ENCODE results near the gene CCR6.

The CCR6 gene

GRCh38 chr6:167122041-167122826 is 662 bp upstream of the CCR6 start:
- no peak for DNase-seq

DNA sequence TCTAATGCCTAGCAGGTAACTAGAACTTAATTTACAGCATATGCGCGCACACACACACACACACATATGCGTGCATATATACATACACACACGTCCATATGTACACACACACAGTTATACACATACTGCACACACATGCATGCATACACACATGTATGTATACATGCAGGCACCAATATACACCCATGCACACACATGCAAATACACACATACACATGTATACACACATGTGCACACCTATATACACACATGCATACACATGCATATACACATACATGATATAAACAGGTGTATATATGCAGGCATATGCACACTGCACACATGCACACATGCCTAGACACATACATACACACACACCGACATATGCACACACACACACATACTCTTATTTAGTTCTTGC is 1.9 kb downstream of the CCR6 start:
- no peak for DNase-seq

DNA sequence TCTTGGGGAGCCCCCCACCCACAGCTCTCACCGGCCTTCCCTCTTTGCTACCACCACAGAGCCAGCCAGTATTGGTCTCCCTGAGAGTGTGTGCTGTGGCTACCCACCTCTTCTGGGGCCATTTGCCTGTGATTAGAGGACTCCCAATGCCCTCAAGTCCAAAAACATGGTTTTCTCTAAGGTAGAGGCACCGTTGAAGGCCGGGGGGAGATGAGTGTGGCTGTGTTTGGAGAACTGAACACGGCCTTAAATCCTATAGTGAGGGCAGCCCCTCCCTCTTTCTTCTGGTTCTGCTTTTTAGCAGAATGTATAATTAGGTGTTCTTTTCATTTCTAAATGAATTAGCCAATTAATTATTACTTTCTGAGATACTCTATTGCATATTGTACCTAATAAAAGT is 2.5 kb downstream of the CCR6 start:
- no peak for DNase-seq

GRCh38 chr6:167125855-167126349 is 3.0 kb downstream of the CCR6 start:
- no peak for DNase-seq

DNA sequence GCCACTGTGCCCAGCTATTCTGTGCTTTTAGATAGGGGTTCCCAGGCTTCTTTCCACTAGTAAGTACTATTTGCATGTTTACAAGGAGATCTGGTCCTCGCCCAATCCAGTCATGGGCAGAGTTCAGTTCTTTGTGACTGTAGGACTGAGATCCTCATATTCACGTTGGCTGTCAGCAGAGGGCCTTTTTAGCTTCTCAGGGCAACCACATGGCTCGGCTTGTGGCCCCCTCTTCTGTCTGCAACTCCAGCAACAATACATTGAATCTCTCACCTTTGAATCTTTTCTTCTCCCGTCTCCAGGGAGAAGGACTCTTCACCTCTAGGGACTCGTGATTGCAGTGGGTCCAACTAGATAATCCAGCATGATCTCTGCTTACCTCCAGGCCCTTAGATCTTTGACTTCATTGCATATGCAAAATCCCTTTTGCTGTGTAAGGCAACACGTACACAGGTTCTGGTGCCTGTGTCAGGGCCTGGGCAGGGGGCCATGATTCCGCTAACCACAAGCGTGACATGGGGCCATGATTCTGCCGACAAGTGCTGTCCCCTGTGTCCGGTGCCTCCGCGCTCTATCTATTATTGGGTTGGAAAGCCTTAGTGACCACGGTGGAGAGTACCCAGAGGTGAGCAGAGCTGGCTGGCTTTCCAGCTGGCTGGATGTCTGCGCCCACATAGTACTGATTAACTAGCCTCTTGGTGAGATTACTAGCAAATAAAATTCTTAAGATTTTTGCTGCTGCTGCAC is 5.1 kb downstream of the CCR6 start:
- no peak for DNase-seq

DNA sequence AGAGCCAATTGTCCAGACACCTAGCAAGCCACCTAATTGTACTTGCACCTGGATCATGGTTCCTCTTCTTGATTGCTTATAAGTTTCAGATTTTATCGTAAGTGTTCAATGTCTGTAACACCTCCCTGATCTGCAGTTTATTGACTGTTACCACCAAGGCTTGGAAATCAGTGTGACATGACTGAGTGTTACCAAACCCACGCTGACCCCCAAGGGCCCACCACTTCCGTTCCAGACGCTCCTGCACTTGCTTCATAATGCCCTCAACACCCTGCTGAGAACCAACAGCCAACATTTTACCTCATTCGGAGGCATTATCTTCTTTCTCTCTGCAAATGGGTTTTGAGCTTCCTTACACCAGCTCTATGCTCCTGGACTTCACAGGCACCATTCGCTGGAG is 6.3 kb downstream of the CCR6 start:
- DNase-seq: no peak

GRCh38 chr6:167129562-167129961 is 6.7 kb downstream of the CCR6 start:
- no peak for DNase-seq

- no peak for DNase-seq
These were observed 7.2 kb downstream of the CCR6 start for GRCh38 chr6:167130008-167130677.

DNA sequence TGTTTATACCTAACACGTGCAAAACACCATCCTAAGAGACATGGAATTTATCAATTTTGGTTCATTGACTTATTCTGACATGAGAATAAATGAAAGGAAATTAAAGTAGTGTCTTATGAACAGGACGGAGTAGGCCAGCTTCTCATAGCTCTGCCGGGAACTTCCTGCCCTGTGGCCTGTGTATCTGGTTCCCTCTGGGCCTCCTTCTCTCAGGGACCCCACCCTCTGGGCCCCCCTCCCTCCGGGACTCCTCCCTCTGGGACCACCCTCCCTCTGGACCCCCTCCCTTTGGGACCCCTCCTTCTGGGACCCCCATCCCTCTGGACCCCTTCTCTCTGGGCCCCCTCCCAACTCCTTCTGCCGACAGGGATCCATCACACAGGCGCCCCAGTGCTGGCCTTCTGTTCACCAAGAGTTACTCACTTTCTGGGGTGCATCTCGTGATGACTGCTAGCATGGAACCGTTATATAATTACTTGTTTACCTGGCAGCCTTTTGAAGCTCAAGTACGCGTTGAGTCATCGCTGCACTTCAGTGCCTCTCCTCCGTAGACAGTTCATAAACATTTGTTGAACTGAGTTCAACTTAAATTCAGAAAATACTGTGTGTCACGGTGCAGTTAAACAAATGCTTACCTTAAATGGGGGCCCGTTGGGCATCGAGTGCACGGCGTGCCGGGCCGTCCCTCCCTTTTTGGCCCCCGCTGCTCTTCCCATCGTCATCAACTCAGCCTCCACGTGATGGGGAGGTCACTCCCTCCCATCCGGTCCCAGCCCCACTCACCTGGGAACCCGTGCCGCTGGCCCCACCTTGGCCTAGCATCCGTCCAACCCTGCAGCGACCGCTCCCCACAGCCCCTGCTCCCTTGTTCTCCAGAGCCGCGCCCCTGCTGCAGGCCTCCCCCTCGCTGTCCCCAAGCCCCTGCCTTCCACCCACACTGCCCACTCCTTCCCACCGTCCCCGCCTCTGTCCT is 8.1 kb downstream of the CCR6 start:
- DNase-seq: no peak

DNA sequence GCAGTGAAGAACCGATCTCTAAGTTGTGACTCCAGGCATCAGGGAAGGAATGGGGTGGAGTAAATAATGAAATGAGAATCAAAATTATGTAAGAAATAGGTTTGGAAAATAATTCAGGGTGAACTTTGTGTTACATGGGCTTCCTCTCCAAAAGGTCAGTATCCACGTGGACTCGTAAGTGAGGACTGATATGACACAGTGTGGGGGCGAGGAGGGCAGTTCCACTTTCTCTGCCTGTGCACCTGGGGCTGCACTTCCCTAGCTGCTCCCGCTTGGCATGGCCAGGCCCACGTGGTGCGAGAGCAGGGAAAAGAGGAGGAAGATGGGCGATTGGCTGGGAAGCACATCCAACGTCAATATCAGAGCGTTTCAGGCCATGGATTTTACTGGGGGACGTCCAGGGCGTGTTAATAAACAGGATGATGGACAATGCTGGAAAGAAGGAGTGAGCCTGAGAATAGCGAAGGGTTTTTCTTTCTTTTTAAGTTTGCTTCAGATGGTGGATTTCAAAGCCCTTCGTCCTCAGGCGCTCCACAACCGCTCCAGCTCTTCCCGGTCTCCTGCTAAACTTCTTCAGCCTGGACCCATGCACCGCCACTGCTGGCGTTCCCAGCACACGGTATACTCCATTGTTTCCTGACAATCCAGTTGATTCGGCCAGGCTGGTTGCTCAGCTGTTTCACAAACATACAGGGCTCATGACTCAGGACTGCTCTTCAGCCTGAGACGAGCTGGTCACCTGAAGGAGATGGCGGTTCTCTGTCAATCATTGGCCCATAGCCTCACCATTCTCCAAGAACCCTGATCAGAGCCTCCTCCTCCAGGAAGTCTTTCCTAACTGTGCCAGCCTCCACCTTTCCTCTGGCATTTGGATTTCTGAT is 11.8 kb downstream of the CCR6 start:
- DNase-seq: no peak

DNA sequence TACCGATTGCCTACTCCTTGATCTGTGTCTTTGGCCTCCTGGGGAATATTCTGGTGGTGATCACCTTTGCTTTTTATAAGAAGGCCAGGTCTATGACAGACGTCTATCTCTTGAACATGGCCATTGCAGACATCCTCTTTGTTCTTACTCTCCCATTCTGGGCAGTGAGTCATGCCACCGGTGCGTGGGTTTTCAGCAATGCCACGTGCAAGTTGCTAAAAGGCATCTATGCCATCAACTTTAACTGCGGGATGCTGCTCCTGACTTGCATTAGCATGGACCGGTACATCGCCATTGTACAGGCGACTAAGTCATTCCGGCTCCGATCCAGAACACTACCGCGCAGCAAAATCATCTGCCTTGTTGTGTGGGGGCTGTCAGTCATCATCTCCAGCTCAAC is 13.5 kb downstream of the CCR6 start:
- no peak for DNase-seq

GRCh38 chr6:167137081-167137480 is 14.2 kb downstream of the CCR6 start:
- DNase-seq: no peak

- DNase-seq: no peak
These were observed 15.0 kb downstream of the CCR6 start for GRCh38 chr6:167137881-167138280.

DNA sequence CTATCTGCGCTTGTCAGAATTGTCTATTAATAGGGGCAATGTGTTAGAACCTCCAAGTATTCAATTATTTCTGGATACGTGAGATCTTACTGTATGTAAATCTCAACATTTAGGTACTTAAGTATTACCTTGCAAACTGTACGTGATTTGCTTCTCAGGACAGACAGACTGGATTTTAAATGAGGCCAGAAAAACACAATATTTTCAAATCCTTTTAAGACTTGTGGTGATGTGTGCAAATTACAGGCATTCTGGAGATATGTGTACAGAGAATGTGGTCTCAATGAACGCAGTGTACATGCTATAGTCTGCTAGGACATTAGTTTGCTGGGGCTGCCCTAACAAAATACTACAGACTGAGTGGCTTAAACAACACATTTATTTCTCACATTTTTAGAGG is 16.9 kb downstream of the CCR6 start:
- DNase-seq: no peak

- peak; percentile 27 for DNase-seq
These were observed 17.9 kb downstream of the CCR6 start for GRCh38 chr6:167140589-167141474.

- DNase-seq: peak; percentile 75
These were observed 19.0 kb downstream of the CCR6 start for GRCh38 chr6:167141667-167142432.

- no peak for DNase-seq
These were observed 19.5 kb downstream of the CCR6 start for GRCh38 chr6:167142433-167142761.

GRCh38 chr6:167143041-167143440 is 20.1 kb downstream of the CCR6 start:
- no peak for DNase-seq

DNA sequence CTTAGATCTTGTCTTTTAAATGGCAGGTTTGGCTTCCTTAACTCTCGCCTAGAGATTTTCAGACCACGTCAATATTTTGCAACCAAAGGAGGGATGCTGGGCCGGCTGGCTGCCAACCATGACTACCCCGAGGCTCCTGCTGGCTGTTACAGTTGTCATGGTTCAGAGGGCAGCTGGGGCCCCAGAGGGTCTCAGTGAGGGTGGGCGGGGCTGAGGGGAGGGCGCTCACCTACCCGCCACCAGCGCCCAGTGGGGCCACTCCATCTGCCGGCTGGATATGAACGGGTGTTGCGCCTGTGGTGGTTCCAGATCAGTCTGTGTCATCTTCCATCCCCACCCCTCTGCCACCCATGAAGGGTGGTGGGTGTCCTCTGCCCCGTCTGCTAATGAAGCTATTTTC is 22.6 kb downstream of the CCR6 start:
- DNase-seq: no peak

- no peak for DNase-seq
These were observed 23.2 kb downstream of the CCR6 start for GRCh38 chr6:167146135-167146534.
